Measurements from ENCODE around the gene KLHL8.
"Not testable (repeated sequence)": the region's sequence is repeated elsewhere in the genome, so short reads cannot be mapped to it uniquely, and the experiment has no call there.

KLHL8 gene

GRCh38 chr4:87227751-87228151 is 7.3 kb upstream of the KLHL8 start:
- no peak for DNase-seq

GRCh38 chr4:87225936-87226335 is 5.5 kb upstream of the KLHL8 start:
- DNase-seq: no peak

- no peak for DNase-seq
Measured at GRCh38 chr4:87224141-87224923, 3.9 kb upstream of the KLHL8 start.

- DNase-seq: peak in 7 of 14 donors; percentile 33 to 82 (median 58)
Measured at GRCh38 chr4:87219632-87220093, 755 bp downstream of the KLHL8 start.

- not testable (repeated sequence) for DNase-seq
Measured at GRCh38 chr4:87217235-87217763, 3.1 kb downstream of the KLHL8 start.

- no peak for DNase-seq
Measured at GRCh38 chr4:87216469-87216868, 3.9 kb downstream of the KLHL8 start.

- DNase-seq: no peak
Measured at GRCh38 chr4:87213421-87214075, 6.9 kb downstream of the KLHL8 start.

- no peak for DNase-seq
Measured at GRCh38 chr4:87211249-87211952, 9.0 kb downstream of the KLHL8 start.

- DNase-seq: peak in 3 of 14 donors; percentile 8 to 22 (median 10)
Measured at GRCh38 chr4:87209696-87210095, 10.7 kb downstream of the KLHL8 start.

GRCh38 chr4:87209182-87209581 is 11.2 kb downstream of the KLHL8 start:
- DNase-seq: no peak

- DNase-seq: no peak
Measured at GRCh38 chr4:87204559-87204958, 15.9 kb downstream of the KLHL8 start.

GRCh38 chr4:87196927-87197326 is 23.5 kb downstream of the KLHL8 start:
- no peak for DNase-seq

GRCh38 chr4:87196146-87196545 is 24.3 kb downstream of the KLHL8 start:
- no peak for DNase-seq

- no peak for DNase-seq
Measured at GRCh38 chr4:87193958-87194675, 26.3 kb downstream of the KLHL8 start.

GRCh38 chr4:87192145-87192919 is 28.1 kb downstream of the KLHL8 start:
- no peak for DNase-seq

- DNase-seq: no peak
Measured at GRCh38 chr4:87188932-87189331, 31.5 kb downstream of the KLHL8 start.

- no peak for DNase-seq
Measured at GRCh38 chr4:87188048-87188447, 32.4 kb downstream of the KLHL8 start.

GRCh38 chr4:87185146-87185870 is 35.1 kb downstream of the KLHL8 start:
- DNase-seq: peak in 1 of 14 donors; percentile 9

GRCh38 chr4:87180767-87181166 is 39.7 kb downstream of the KLHL8 start:
- no peak for DNase-seq

- no peak for DNase-seq
Measured at GRCh38 chr4:87179751-87180150, 40.7 kb downstream of the KLHL8 start.

- no peak for DNase-seq
Measured at GRCh38 chr4:87174672-87175071, 45.7 kb downstream of the KLHL8 start.
